CD4-positive, alpha-beta T cell (primary cell): ENCODE measurements around the gene KBTBD7. TPM values are rescaled to one million over a fixed set of nuclear protein-coding genes. Genes with fewer than 3 reads are reported as not detected.
A peak's percentile ranks its signal among the peaks of the same experiment; 100 is the strongest.
"Not testable (repeated sequence)": the region's sequence is repeated elsewhere in the genome, so short reads cannot be mapped to it uniquely, and the experiment has no call there.

ENCODE experiments used
- ATAC-seq: fragments of 200-7000 bp; cut with Tn5 transposase; one replicate; pipeline ENCODE4 v1.10.0; 2022; ENCODE audit warnings: mild to moderate bottlenecking; ENCODE audit not compliant: poor library complexity
- CTCF ChIA-PET: fragments of 350-600 bp; sonication (Branson Sonifier 250); formaldehyde crosslinking; loops from one replicate; lab custom pipeline; 2021; ENCODE audit warnings: antibody characterized with exemption, inconsistent platforms; lab: Charles Lee
- POLR2A ChIA-PET: fragments of 350-600 bp; sonication (Branson Sonifier 250); formaldehyde crosslinking; loops from one replicate; lab custom pipeline; 2021; ENCODE audit warnings: antibody characterized with exemption, inconsistent platforms; lab: Charles Lee
- DNase-seq, 14 experiments: peaks; one replicate each; pipeline ENCODE4 v3.0.0-alpha.2; 2013 to 2020; ENCODE audit warnings: mixed read lengths in 2 of 14
- H3K27ac ChIP-seq, 2 donors: one replicate each; pipeline versions ENCODE4 v1.5.1 to v1.7.0; 2013; ENCODE audit warnings: low read length in 2 of 2, low read depth in 1 of 2, mild to moderate bottlenecking in 1 of 2
- H3K27me3 ChIP-seq, 2 experiments: 1 replicate in 1 of 2; 2 replicates in 1 of 2; pipeline versions ENCODE4 v1.6.1 to v1.7.0; 2013; ENCODE audit warnings: low read length in 2 of 2, control low read depth in 1 of 2, mild to moderate bottlenecking in 1 of 2, moderate library complexity in 1 of 2; ENCODE audit not compliant: insufficient read depth in 2 of 2, control insufficient read depth in 1 of 2
- H3K36me3 ChIP-seq: one replicate; pipeline ENCODE4 v1.6.1; 2013; ENCODE audit warnings: low read length, control low read depth; ENCODE audit not compliant: insufficient read depth
- H3K4me1 ChIP-seq: one replicate; pipeline ENCODE4 v1.6.1; 2013; ENCODE audit warnings: low read length, control low read depth; ENCODE audit not compliant: insufficient read depth
- H3K4me3 ChIP-seq: one replicate; pipeline ENCODE4 v1.5.1; 2013; ENCODE audit warnings: mild to moderate bottlenecking, low read length, moderate library complexity
- H3K9me3 ChIP-seq, 2 experiments: 1 replicate in 1 of 2; 2 replicates in 1 of 2; pipeline versions ENCODE4 v1.6.1 to v1.7.0; 2013; ENCODE audit warnings: low read length in 2 of 2, mild to moderate bottlenecking in 2 of 2, control low read depth in 1 of 2, moderate library complexity in 1 of 2; ENCODE audit not compliant: control insufficient read depth in 1 of 2, insufficient read depth in 1 of 2
- H3K27ac Mint-ChIP-seq: one replicate; pipeline ENCODE4 v1.8.0; 2020; ENCODE audit warnings: mixed read lengths
- H3K27me3 Mint-ChIP-seq: one replicate; pipeline ENCODE4 v1.8.0; 2021; ENCODE audit warnings: mixed read lengths
- H3K36me3 Mint-ChIP-seq: one replicate; pipeline ENCODE4 v1.8.0; 2021; ENCODE audit warnings: low read depth, mixed read lengths
- H3K4me1 Mint-ChIP-seq: one replicate; pipeline ENCODE4 v1.8.0; 2021; ENCODE audit warnings: low read depth, mixed read lengths
- H3K4me3 Mint-ChIP-seq: one replicate; pipeline ENCODE4 v1.8.0; 2020; ENCODE audit warnings: mild to moderate bottlenecking, mixed read lengths
- H3K9me3 Mint-ChIP-seq: one replicate; pipeline ENCODE4 v1.8.0; 2020; ENCODE audit warnings: mixed read lengths
- CTCF ChIP-seq: fragments of 200-600 bp; IDR thresholded peaks from one replicate; pipeline ENCODE4 v1.8.0; 2022; ENCODE audit warnings: antibody characterized with exemption, mild to moderate bottlenecking
- intact Hi-C, 2 experiments: fragments of 100-400 bp; cut with DNase I in 1 of 2; cut with micrococcal nuclease in 1 of 2; formaldehyde crosslinking; loops; one replicate each; pipeline versions ENCODE4 v1.15.1 to v1.9.0; 2023 to 2025; cut with DNase I, micrococcal nuclease
- total RNA-seq, 174 experiments: library from RNA in 2 of 174; stranded (reverse) in 2 of 174; gene quantifications; one replicate each; pipeline ENCODE4 v1.2.3 and lab custom pipeline; 2021 to 2026

The KBTBD7 gene
- total RNA-seq, 2 experiments from 2014 or later, result 2.7 to 3.1 TPM

- intact Hi-C loops, result no loop called here
- ChIA-PET POLR2A (no interaction called here), CTCF (no interaction called here)
- TF ChIP-seq CTCF, result no peak
- Histone ChIP-seq H3K4me1 (no peaks in the 10 kb centered on the region), H3K4me3 (no peak overlapping the region), H3K36me3 (no peaks in the 10 kb centered on the region), H3K27ac (no peak overlapping the region), H3K9me3 (peaks cover 0 to 7% of the 10 kb centered on the region in 2 experiments), H3K27me3 (no peaks in the 10 kb centered on the region)
- Mint-ChIP-seq H3K4me1 (no peaks in the 10 kb centered on the region), H3K27ac (no peak overlapping the region), H3K27me3 (no peaks in the 10 kb centered on the region), H3K4me3 (no peak overlapping the region), H3K9me3 (peaks cover 2% of the 10 kb centered on the region), H3K36me3 (peaks cover 30% of the 10 kb centered on the region)
- no peak for DNase-seq
- no peak for ATAC-seq
Measured at GRCh38 chr13:41179593-41180250, 14.6 kb downstream of the KBTBD7 start.

GRCh38 chr13:41178040-41178439, 16.3 kb downstream of the KBTBD7 start:
- Mint-ChIP-seq H3K4me3 (no peak overlapping the region), H3K27me3 (no peaks in the 10 kb centered on the region), H3K4me1 (no peaks in the 10 kb centered on the region), H3K9me3 (peaks cover 2% of the 10 kb centered on the region), H3K36me3 (peaks cover 37% of the 10 kb centered on the region), H3K27ac (no peak overlapping the region)
- POLR2A ChIA-PET, result no interaction called here
- Histone ChIP-seq H3K27ac (no peak overlapping the region), H3K27me3 (no peaks in the 10 kb centered on the region), H3K36me3 (no peaks in the 10 kb centered on the region), H3K4me1 (no peaks in the 10 kb centered on the region), H3K9me3 (peaks cover 0 to 8% of the 10 kb centered on the region in 2 experiments), H3K4me3 (no peak overlapping the region)
- DNase-seq, result peak in 2 of 14 experiments; percentile 4 to 29
- ATAC-seq, result no peak
- intact Hi-C loops, result no loop called here
- CTCF ChIA-PET, result no interaction called here
- TF ChIP-seq CTCF, result no peak

- Mint-ChIP-seq H3K36me3 (peaks cover 37% of the 10 kb centered on the region), H3K4me3 (no peak overlapping the region), H3K27ac (no peak overlapping the region), H3K9me3 (peaks cover 2% of the 10 kb centered on the region), H3K4me1 (no peaks in the 10 kb centered on the region), H3K27me3 (no peaks in the 10 kb centered on the region)
- ATAC-seq (no peak), DNase-seq (no peak)
- ChIA-PET POLR2A (no interaction called here), CTCF (no interaction called here)
- H3K36me3 ChIP-seq, result no peaks in the 10 kb centered on the region
- no peaks in the 10 kb centered on the region for H3K27me3 ChIP-seq
- H3K4me1 ChIP-seq, result no peaks in the 10 kb centered on the region
- peaks cover 0 to 8% of the 10 kb centered on the region in 2 experiments for H3K9me3 ChIP-seq
- intact Hi-C loops, result no loop called here
- H3K4me3 ChIP-seq, result no peak overlapping the region
- no peak overlapping the region for H3K27ac ChIP-seq
- TF ChIP-seq CTCF, result no peak
Measured at GRCh38 chr13:41177616-41178015, 16.8 kb downstream of the KBTBD7 start.

GRCh38 chr13:41175576-41175975, 18.8 kb downstream of the KBTBD7 start:
- H3K4me1 Mint-ChIP-seq, H3K4me3 Mint-ChIP-seq, H3K9me3 Mint-ChIP-seq, H3K4me3 ChIP-seq, H3K27ac ChIP-seq, H3K9me3 ChIP-seq, H3K4me1 ChIP-seq, DNase-seq, CTCF ChIA-PET, H3K27me3 Mint-ChIP-seq, POLR2A ChIA-PET, intact Hi-C loops, H3K36me3 ChIP-seq, ATAC-seq, H3K27ac Mint-ChIP-seq, H3K27me3 ChIP-seq: not testable (repeated sequence)
- peaks cover 37% of the 10 kb centered on the region for H3K36me3 Mint-ChIP-seq
